ENCODE results near the gene ENTPD7. TPM values are rescaled to one million over a fixed set of nuclear protein-coding genes. Genes with fewer than 3 reads are reported as not detected.
A peak's percentile ranks its signal among the peaks of the same experiment; 100 is the strongest.

The ENTPD7 gene
- polyA plus RNA-seq, 1 donor from 2014 or later, result 4.1 TPM

- H3F3A ChIP-seq (ENCODE audit: insufficient read depth, low read length, poor library complexity, severe bottlenecking), result no peaks in the 10 kb centered on the region
- no peaks in the 10 kb centered on the region for H3K9me3 ChIP-seq (ENCODE audit: low read length)
- H2AFZ ChIP-seq (ENCODE audit: low read depth, low read length), result no peak overlapping the region
- no peak overlapping the region for H3K9ac ChIP-seq (ENCODE audit: low read length)
- no peaks in the 10 kb centered on the region for H3K36me3 ChIP-seq (ENCODE audit: insufficient read depth, low read length)
- peaks cover 28% of the 10 kb centered on the region for H3K79me2 ChIP-seq (replicated peaks; ENCODE audit: insufficient read depth, low read length)
- no peak overlapping the region for H3K4me2 ChIP-seq (ENCODE audit: low read length)
- H3K27me3 ChIP-seq (ENCODE audit: insufficient read depth, low read depth, low read length), result no peaks in the 10 kb centered on the region
- H4K20me1 ChIP-seq (ENCODE audit: insufficient read depth), result no peaks in the 10 kb centered on the region
- no peaks in the 10 kb centered on the region for H3K9me2 ChIP-seq (ENCODE audit: insufficient read depth, low read length)
- H3K4me3 ChIP-seq (ENCODE audit: low read length), result no peak overlapping the region
- TF ChIP-seq TAF1 (IDR thresholded peaks at IDR 0.05; ENCODE audit: low read depth) (no peak), MXI1 (conservative IDR thresholded peaks at IDR 0.05; ENCODE audit: poor library complexity, severe bottlenecking) (no peak), RAD21 (conservative IDR thresholded peaks at IDR 0.05) (no peak), EZH2 (IDR thresholded peaks at IDR 0.05; ENCODE audit: borderline replicate concordance, insufficient read depth, low read length, poor library complexity, severe bottlenecking) (no peak), POLR2AphosphoS5 (IDR thresholded peaks at IDR 0.05) (no peak)
- H3K27ac ChIP-seq (ENCODE audit: low read length), result no peak overlapping the region
Measured at GRCh38 chr10:99615426-99615825, 43.9 kb upstream of the ENTPD7 start.

GRCh38 chr10:99617696-99618095 lies 41.6 kb upstream of the ENTPD7 start:
- Histone ChIP-seq H3K4me2 (ENCODE audit: low read length) (peak overlapping the region; percentile 66), H3K9me2 (ENCODE audit: insufficient read depth, low read length) (no peaks in the 10 kb centered on the region), H3K79me2 (replicated peaks; ENCODE audit: insufficient read depth, low read length) (peaks cover 28% of the 10 kb centered on the region), H3K9ac (ENCODE audit: low read length) (peak overlapping the region; percentile 7), H2AFZ (ENCODE audit: low read depth, low read length) (no peak overlapping the region), H3K36me3 (ENCODE audit: insufficient read depth, low read length) (no peaks in the 10 kb centered on the region), H3K9me3 (ENCODE audit: low read length) (no peaks in the 10 kb centered on the region), H4K20me1 (ENCODE audit: insufficient read depth) (no peaks in the 10 kb centered on the region), H3K27ac (ENCODE audit: low read length) (no peak overlapping the region), H3K27me3 (ENCODE audit: insufficient read depth, low read depth, low read length) (no peaks in the 10 kb centered on the region), H3K4me3 (ENCODE audit: low read length) (peak overlapping the region; percentile 84), H3F3A (ENCODE audit: insufficient read depth, low read length, poor library complexity, severe bottlenecking) (no peaks in the 10 kb centered on the region)
- TF ChIP-seq CTCF (IDR thresholded peaks at IDR 0.05; ENCODE audit: poor library complexity, severe bottlenecking), result no peak
- no peak for TF ChIP-seq EZH2 (IDR thresholded peaks at IDR 0.05; ENCODE audit: borderline replicate concordance, insufficient read depth, low read length, poor library complexity, severe bottlenecking)
- no peak for TF ChIP-seq MXI1 (conservative IDR thresholded peaks at IDR 0.05; ENCODE audit: poor library complexity, severe bottlenecking)
- TF ChIP-seq REST (IDR thresholded peaks at IDR 0.05; ENCODE audit: borderline replicate concordance), result no peak
- TF ChIP-seq TAF1 (IDR thresholded peaks at IDR 0.05; ENCODE audit: low read depth), result no peak
- TF ChIP-seq EP300 (conservative IDR thresholded peaks at IDR 0.05; ENCODE audit: poor library complexity, severe bottlenecking), result no peak
- TF ChIP-seq SMC3 (conservative IDR thresholded peaks at IDR 0.05; ENCODE audit: poor library complexity), result no peak
- no peak for TF ChIP-seq POLR2AphosphoS5 (IDR thresholded peaks at IDR 0.05)
- no peak for TF ChIP-seq RAD21 (conservative IDR thresholded peaks at IDR 0.05)

Data from neural cell (in vitro differentiated cells).